CD14-positive monocyte (primary cell): ENCODE measurements around the gene EGFLAM. TPM values are rescaled to one million over a fixed set of nuclear protein-coding genes. Genes with fewer than 3 reads are reported as not detected.

ENCODE experiments used
- DNase-seq, 3 donors: peaks; one replicate each; pipeline ENCODE4 v3.0.0-alpha.2; 2011 to 2022
- H2AFZ ChIP-seq: 2 replicates; pipeline ENCODE4 v1.6.0; 2012; ENCODE audit warnings: mild to moderate bottlenecking, low read depth, low read length, inconsistent platforms; ENCODE audit not compliant: insufficient read depth, poor library complexity, severe bottlenecking
- H3K27ac ChIP-seq, 2 donors: 1 replicate in 1 of 2; 2 replicates in 1 of 2; pipeline ENCODE4 v1.5.1; 2012 to 2013; ENCODE audit warnings: low read length in 2 of 2, control low read depth in 1 of 2, inconsistent platforms in 1 of 2, low read depth in 1 of 2, mild to moderate bottlenecking in 1 of 2
- H3K27me3 ChIP-seq, 2 donors: one replicate each; pipeline versions ENCODE4 v1.6.0 to v1.6.1; 2011 to 2013; ENCODE audit warnings: low read length in 2 of 2; ENCODE audit not compliant: control insufficient read depth in 2 of 2, insufficient read depth in 2 of 2
- H3K36me3 ChIP-seq, 2 donors: replicated peaks in 1 of 2; 1 replicate in 1 of 2; 2 replicates in 1 of 2; pipeline versions ENCODE4 v1.5.1 to v1.6.1; 2012 to 2013; ENCODE audit warnings: low read length in 2 of 2, control low read depth in 1 of 2, inconsistent platforms in 1 of 2, mild to moderate bottlenecking in 1 of 2; ENCODE audit not compliant: insufficient read depth in 2 of 2, control insufficient read depth in 1 of 2
- H3K4me1 ChIP-seq, 2 donors: 1 replicate in 1 of 2; 2 replicates in 1 of 2; pipeline versions ENCODE4 v1.5.1 to v1.6.1; 2012 to 2013; ENCODE audit warnings: low read length in 2 of 2, control low read depth in 1 of 2, inconsistent platforms in 1 of 2, mild to moderate bottlenecking in 1 of 2, moderate library complexity in 1 of 2; ENCODE audit not compliant: insufficient read depth in 2 of 2, control insufficient read depth in 1 of 2
- H3K4me2 ChIP-seq: replicated peaks from 2 replicates; pipeline ENCODE3; 2012; ENCODE audit warnings: low read length, moderate library complexity, mild to moderate bottlenecking; ENCODE audit not compliant: poor library complexity, severe bottlenecking; ENCODE audit errors: extremely low read depth
- H3K4me3 ChIP-seq, 3 experiments: fragments of 200-600 bp in 1 of 3; sonication (generic) in 1 of 3; replicated peaks in 1 of 3; 1 replicate in 2 of 3; 2 replicates in 1 of 3; pipeline ENCODE4 v1.5.1; 2011 to 2013; ENCODE audit warnings: low read length in 3 of 3, mild to moderate bottlenecking in 3 of 3, control low read depth in 2 of 3, low read depth in 2 of 3, inconsistent platforms in 1 of 3, moderate library complexity in 1 of 3
- H3K79me2 ChIP-seq: 2 replicates; pipeline ENCODE4 v1.6.0; 2012; ENCODE audit warnings: mild to moderate bottlenecking, control low read depth, inconsistent platforms, low read length, moderate library complexity; ENCODE audit not compliant: insufficient read depth
- H3K9ac ChIP-seq: 2 replicates; pipeline ENCODE4 v1.6.0; 2017; ENCODE audit warnings: low read length, mild to moderate bottlenecking; ENCODE audit not compliant: insufficient read depth, poor library complexity, severe bottlenecking
- H3K9me3 ChIP-seq, 2 donors: replicated peaks in 1 of 2; 1 replicate in 1 of 2; 2 replicates in 1 of 2; pipeline versions ENCODE4 v1.5.1 to v1.6.1; 2012 to 2013; ENCODE audit warnings: low read length in 2 of 2, control low read depth in 1 of 2; ENCODE audit not compliant: control insufficient read depth in 1 of 2, insufficient read depth in 1 of 2
- H4K20me1 ChIP-seq: 2 replicates; pipeline ENCODE4 v1.6.0; 2012; ENCODE audit warnings: mild to moderate bottlenecking, low read length, control low read depth, moderate library complexity; ENCODE audit not compliant: insufficient read depth
- H3K27ac Mint-ChIP-seq, 7 donors: one replicate each; pipeline ENCODE4 v1.8.0; 2020; ENCODE audit warnings: mild to moderate bottlenecking in 7 of 7, mixed read lengths in 7 of 7, moderate library complexity in 6 of 7, inconsistent platforms in 2 of 7
- H3K27me3 Mint-ChIP-seq, 3 donors: one replicate each; pipeline ENCODE4 v1.8.0; 2021 to 2022; ENCODE audit warnings: low read depth in 3 of 3, mild to moderate bottlenecking in 3 of 3, mixed read lengths in 3 of 3, moderate library complexity in 3 of 3, inconsistent platforms in 1 of 3
- H3K36me3 Mint-ChIP-seq, 2 donors: one replicate each; pipeline ENCODE4 v1.8.0; 2020; ENCODE audit warnings: mixed read lengths in 2 of 2, inconsistent platforms in 1 of 2, mild to moderate bottlenecking in 1 of 2
- H3K4me1 Mint-ChIP-seq: one replicate; pipeline ENCODE4 v1.8.0; 2020; ENCODE audit warnings: mild to moderate bottlenecking, mixed read lengths
- H3K4me3 Mint-ChIP-seq, 2 donors: one replicate each; pipeline ENCODE4 v1.8.0; 2020; ENCODE audit warnings: mild to moderate bottlenecking in 2 of 2, mixed read lengths in 2 of 2, moderate library complexity in 1 of 2
- H3K9me3 Mint-ChIP-seq, 7 donors: one replicate each; pipeline ENCODE4 v1.8.0; 2020 to 2022; ENCODE audit warnings: mixed read lengths in 7 of 7, mild to moderate bottlenecking in 6 of 7, moderate library complexity in 6 of 7, inconsistent platforms in 2 of 7
- WGBS: methylation state at CpG from one replicate; pipeline ENCODE4 v1.1.5; 2013; ENCODE audit warnings: missing lambda C conversion rate; ENCODE audit not compliant: insufficient coverage; 5-methylcytosine and 5-hydroxymethylcytosine counted together
- intact Hi-C, 2 donors: fragments of 100-400 bp; cut with micrococcal nuclease; formaldehyde crosslinking; loops; one replicate each; pipeline versions ENCODE4 v1.15.0 to v1.15.1; 2023
- polyA plus RNA-seq, 3 donors: library from polyadenylated mRNA; depleted of rRNA in 1 of 3; unstranded in 2 of 3; stranded (reverse) in 1 of 3; fragments of 300-500 nt in 2 of 3; fragments of >200 nt in 1 of 3; fragmentation: Illumina TruSeq in 2 of 3; gene quantifications; 1 replicate in 2 of 3; 2 replicates in 1 of 3; pipeline ENCODE4 v1.2.3, GENCODE V29; 2012 to 2021
- TF ChIP-seq, protein P1 (sequence below): fragments of 200-600 bp; IDR thresholded peaks from one replicate; pipeline ENCODE4 v1.8.0; 2022; ENCODE audit warnings: antibody characterized with exemption, mild to moderate bottlenecking

EGFLAM gene
- polyA plus RNA-seq, 3 donors = not detected

DNA sequence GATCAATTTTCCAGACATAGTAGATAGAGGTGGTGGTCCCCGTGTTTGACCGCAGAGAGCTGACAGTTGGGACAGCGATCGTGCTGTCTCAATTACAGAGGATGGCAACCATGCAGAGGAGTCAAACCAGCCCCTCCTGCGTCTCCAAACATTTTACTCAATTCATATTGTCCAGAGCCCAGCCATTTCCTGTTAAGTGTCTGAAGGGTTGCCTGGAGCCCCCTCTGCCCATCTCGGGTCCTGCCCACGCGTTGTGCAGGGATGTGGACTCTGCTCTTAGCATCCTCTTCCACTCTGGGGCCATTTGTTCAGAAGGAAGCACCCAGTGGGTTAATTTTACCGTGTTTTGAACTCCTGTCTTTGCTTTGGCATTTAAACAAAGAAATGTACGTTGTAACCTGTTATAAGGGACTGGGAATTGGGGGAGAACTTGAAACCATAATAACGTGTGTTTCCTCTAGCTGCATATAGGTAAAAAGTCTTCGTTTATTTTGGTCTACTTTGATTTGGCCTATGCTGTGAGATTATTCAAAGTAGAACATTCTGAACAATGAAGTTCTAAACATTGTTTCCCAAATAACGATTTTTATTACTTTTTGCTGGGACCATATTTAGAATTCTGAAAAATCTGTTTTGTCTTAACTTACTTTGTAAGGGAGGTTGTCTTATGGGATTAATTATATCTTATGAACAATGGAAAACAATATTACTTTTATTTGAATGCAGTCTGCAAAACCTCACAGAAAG is 876 bp downstream of the EGFLAM start:
- H3K9me3 ChIP-seq = peaks cover 0 to 7% of the 10 kb centered on the region in 2 donors
- H3K27ac Mint-ChIP-seq = no peak overlapping the region
- H3K79me2 ChIP-seq = no peaks in the 10 kb centered on the region
- no peaks in the 10 kb centered on the region for H3K36me3 Mint-ChIP-seq
- H3K36me3 ChIP-seq = no peaks in the 10 kb centered on the region
- 13% methylated on average over 3 of the region's 13 CpGs for WGBS
- intact Hi-C loops = no loop called here
- TF ChIP-seq, protein P1, sequence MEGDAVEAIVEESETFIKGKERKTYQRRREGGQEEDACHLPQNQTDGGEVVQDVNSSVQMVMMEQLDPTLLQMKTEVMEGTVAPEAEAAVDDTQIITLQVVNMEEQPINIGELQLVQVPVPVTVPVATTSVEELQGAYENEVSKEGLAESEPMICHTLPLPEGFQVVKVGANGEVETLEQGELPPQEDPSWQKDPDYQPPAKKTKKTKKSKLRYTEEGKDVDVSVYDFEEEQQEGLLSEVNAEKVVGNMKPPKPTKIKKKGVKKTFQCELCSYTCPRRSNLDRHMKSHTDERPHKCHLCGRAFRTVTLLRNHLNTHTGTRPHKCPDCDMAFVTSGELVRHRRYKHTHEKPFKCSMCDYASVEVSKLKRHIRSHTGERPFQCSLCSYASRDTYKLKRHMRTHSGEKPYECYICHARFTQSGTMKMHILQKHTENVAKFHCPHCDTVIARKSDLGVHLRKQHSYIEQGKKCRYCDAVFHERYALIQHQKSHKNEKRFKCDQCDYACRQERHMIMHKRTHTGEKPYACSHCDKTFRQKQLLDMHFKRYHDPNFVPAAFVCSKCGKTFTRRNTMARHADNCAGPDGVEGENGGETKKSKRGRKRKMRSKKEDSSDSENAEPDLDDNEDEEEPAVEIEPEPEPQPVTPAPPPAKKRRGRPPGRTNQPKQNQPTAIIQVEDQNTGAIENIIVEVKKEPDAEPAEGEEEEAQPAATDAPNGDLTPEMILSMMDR = no peak
- H3K27me3 Mint-ChIP-seq = peaks cover 58 to 80% (median 73%) of the 10 kb centered on the region in 3 donors
- H3K27ac ChIP-seq = no peak overlapping the region
- H3K4me3 Mint-ChIP-seq = peak overlapping the region in 1 of 2 donors; percentile 86
- H4K20me1 ChIP-seq = no peaks in the 10 kb centered on the region
- no peak overlapping the region for H3K9ac ChIP-seq
- H3K4me3 ChIP-seq = no peak overlapping the region
- H3K9me3 Mint-ChIP-seq = peaks cover 0 to 15% (median 3%) of the 10 kb centered on the region in 7 donors
- no peak for DNase-seq
- H3K4me1 Mint-ChIP-seq = no peaks in the 10 kb centered on the region
- no peak overlapping the region for H3K4me2 ChIP-seq
- no peak overlapping the region for H2AFZ ChIP-seq
- no peaks in the 10 kb centered on the region for H3K4me1 ChIP-seq
- H3K27me3 ChIP-seq = peaks cover 63 to 72% of the 10 kb centered on the region in 2 donors

GRCh38 chr5:38259809-38260160 is 1.4 kb downstream of the EGFLAM start:
- Histone ChIP-seq H3K27ac (no peak overlapping the region), H3K4me1 (no peaks in the 10 kb centered on the region), H3K79me2 (no peaks in the 10 kb centered on the region), H3K4me2 (no peak overlapping the region), H2AFZ (no peak overlapping the region), H3K36me3 (no peaks in the 10 kb centered on the region), H4K20me1 (no peaks in the 10 kb centered on the region), H3K9ac (no peak overlapping the region), H3K27me3 (peaks cover 62 to 74% of the 10 kb centered on the region in 2 donors), H3K4me3 (no peak overlapping the region), H3K9me3 (peaks cover 0 to 7% of the 10 kb centered on the region in 2 donors)
- intact Hi-C loops = no loop called here
- Mint-ChIP-seq H3K27me3 (peaks cover 59 to 77% (median 74%) of the 10 kb centered on the region in 3 donors), H3K4me1 (no peaks in the 10 kb centered on the region), H3K27ac (no peak overlapping the region), H3K36me3 (no peaks in the 10 kb centered on the region), H3K4me3 (peak overlapping the region in 1 of 2 donors; percentile 32), H3K9me3 (peaks cover 0 to 15% (median 3%) of the 10 kb centered on the region in 7 donors)
- TF ChIP-seq, protein P1 = no peak
- DNase-seq = no peak
- WGBS = 59% methylated on average over 5 of the region's 6 CpGs
